SK-N-SH (cell line): Measurements from ENCODE around the gene NAALADL2. TPM values are rescaled to one million over a fixed set of nuclear protein-coding genes. Genes with fewer than 3 reads are reported as not detected.

Experiments used
- CTCF ChIA-PET: fragments of 300-600, 350-600 bp; formaldehyde crosslinking; extraction: SDS; loops from one replicate; lab custom pipeline; 2021; lab: Yijun Ruan, JAX
- POLR2A ChIA-PET: fragments of 350-600 bp; sonication (Branson Sonifier 250); formaldehyde crosslinking; extraction: SDS; loops from one replicate; lab custom pipeline; 2020; ENCODE audit warnings: antibody characterized with exemption, inconsistent platforms; lab: Yijun Ruan, JAX
- DNase-seq: peaks from one replicate; pipeline ENCODE4 v3.0.0; 2012
- H2AFZ ChIP-seq: fragments of 200-600 bp; sonication (generic); 2 replicates; pipeline ENCODE4 v1.8.1; 2016; ENCODE audit warnings: antibody characterized with exemption, mild to moderate bottlenecking, low read depth
- H3F3A ChIP-seq: fragments of 200-600 bp; sonication (generic); replicated peaks from 2 replicates; pipeline ENCODE3; 2016; ENCODE audit warnings: antibody characterized with exemption, mild to moderate bottlenecking; ENCODE audit not compliant: insufficient read depth
- H3K27ac ChIP-seq, 2 experiments: fragments of 200-500 bp in 1 of 2; fragments of 200-600 bp in 1 of 2; sonication (Bioruptor generic) in 1 of 2; sonication (generic), shearing (Covaris generic) in 1 of 2; 2 replicates each; pipeline versions ENCODE4 v1.5.1 to v1.6.1; 2014 to 2016; ENCODE audit warnings: low read depth in 2 of 2, inconsistent platforms in 1 of 2, low read length in 1 of 2, mild to moderate bottlenecking in 1 of 2, mixed read lengths in 1 of 2
- H3K27me3 ChIP-seq: fragments of 200-600 bp; sonication (generic), shearing (Covaris generic); 2 replicates; pipeline ENCODE4 v1.6.1; 2016; ENCODE audit warnings: mixed run types; ENCODE audit not compliant: insufficient read depth
- H3K36me3 ChIP-seq, 2 experiments: fragments of 200-500 bp in 1 of 2; fragments of 200-600 bp in 1 of 2; sonication (Bioruptor generic) in 1 of 2; sonication (generic) in 1 of 2; replicated peaks in 1 of 2; 2 replicates each; pipeline versions ENCODE3 to v1.5.1; 2014 to 2016; ENCODE audit warnings: low read length in 1 of 2, mild to moderate bottlenecking in 1 of 2; ENCODE audit not compliant: insufficient read depth in 2 of 2, control insufficient read depth in 1 of 2
- H3K4me1 ChIP-seq, 2 experiments: fragments of 200-500 bp in 1 of 2; fragments of 200-600 bp in 1 of 2; sonication (Bioruptor generic) in 1 of 2; sonication (generic), shearing (Covaris generic) in 1 of 2; 2 replicates each; pipeline versions ENCODE4 v1.5.1 to v1.6.1; 2014 to 2016; ENCODE audit warnings: low read depth in 1 of 2, low read length in 1 of 2, mixed run types in 1 of 2; ENCODE audit not compliant: insufficient read depth in 2 of 2, control insufficient read depth in 1 of 2
- H3K4me2 ChIP-seq: fragments of 200-600 bp; sonication (generic), shearing (Covaris generic); 2 replicates; pipeline ENCODE4 v1.6.1; 2017; ENCODE audit warnings: mixed run types
- H3K4me3 ChIP-seq, 2 experiments: fragments of 200-500 bp in 1 of 2; fragments of 200-600 bp in 1 of 2; sonication (Bioruptor generic) in 1 of 2; sonication (generic), shearing (Covaris generic) in 1 of 2; 2 replicates each; pipeline versions ENCODE4 v1.5.1 to v1.8.1; 2014 to 2016; ENCODE audit warnings: low read depth in 2 of 2, inconsistent platforms in 1 of 2, low read length in 1 of 2, mild to moderate bottlenecking in 1 of 2, mixed read lengths in 1 of 2, moderate library complexity in 1 of 2
- H3K79me2 ChIP-seq: fragments of 200-600 bp; sonication (generic); 2 replicates; pipeline ENCODE4 v1.8.1; 2017; ENCODE audit warnings: mild to moderate bottlenecking; ENCODE audit not compliant: insufficient read depth
- H3K9ac ChIP-seq: fragments of 200-600 bp; sonication (generic); 2 replicates; pipeline ENCODE4 v1.6.1; 2017; ENCODE audit warnings: mixed run types
- H3K9me2 ChIP-seq: fragments of 200-600 bp; sonication (generic); 2 replicates; pipeline ENCODE4 v1.6.1; 2017; ENCODE audit warnings: mixed run types
- H3K9me3 ChIP-seq: fragments of 200-600 bp; sonication (generic); 2 replicates; pipeline ENCODE4 v1.6.1; 2017; ENCODE audit warnings: mixed run types, mild to moderate bottlenecking, moderate library complexity
- H4K20me1 ChIP-seq: fragments of 200-600 bp; sonication (generic); 2 replicates; pipeline ENCODE4 v1.6.1; 2017; ENCODE audit warnings: mild to moderate bottlenecking, mixed run types; ENCODE audit not compliant: insufficient read depth
- FOSL2 ChIP-seq: IDR thresholded peaks from 2 replicates; pipeline ENCODE4 v1.4.0; 2012; ENCODE audit warnings: low read depth, mild to moderate bottlenecking, moderate library complexity, borderline replicate concordance
- FOXJ3 ChIP-seq: sonication (generic); formaldehyde crosslinking; IDR thresholded peaks from 2 replicates; pipeline ENCODE4 v1.5.1; 2020; ENCODE audit warnings: mild to moderate bottlenecking, missing genetic modification reagents
- GATA2 ChIP-seq: sonication (generic); formaldehyde crosslinking; IDR thresholded peaks from 2 replicates; pipeline ENCODE4 v1.5.0; 2020; ENCODE audit warnings: mild to moderate bottlenecking, missing genetic modification reagents
- IRF3 ChIP-seq: fragments of 150-350 bp; IDR thresholded peaks from 2 replicates; pipeline ENCODE4 v1.6.1; 2016; ENCODE audit warnings: mild to moderate bottlenecking, low read depth, low read length
- JUND ChIP-seq: IDR thresholded peaks from 2 replicates; pipeline ENCODE4 v1.4.0; 2012
- MAX ChIP-seq: IDR thresholded peaks from 2 replicates; pipeline ENCODE4 v1.4.0; 2012; ENCODE audit warnings: low read depth
- MEF2A ChIP-seq: IDR thresholded peaks from 2 replicates; pipeline ENCODE4 v1.4.0; 2012; ENCODE audit warnings: low read depth, borderline replicate concordance
- MXI1 ChIP-seq: IDR thresholded peaks from 2 replicates; pipeline ENCODE4 v1.6.1; 2012; ENCODE audit warnings: mild to moderate bottlenecking, low read depth, low read length, improper control_type of control experiment
- NFIC ChIP-seq: IDR thresholded peaks from 2 replicates; pipeline ENCODE4 v1.4.0; 2012; ENCODE audit warnings: borderline replicate concordance
- RCOR1 ChIP-seq: fragments of 150-350 bp; IDR thresholded peaks from 2 replicates; pipeline ENCODE4 v1.6.1; 2017; ENCODE audit warnings: antibody characterized with exemption, low read length
- REST ChIP-seq: IDR thresholded peaks from 2 replicates; pipeline ENCODE4 v1.6.1; 2012; ENCODE audit warnings: mild to moderate bottlenecking, low read depth, low read length, moderate library complexity
- RFX5 ChIP-seq: IDR thresholded peaks from 2 replicates; pipeline ENCODE4 v1.6.1; 2012; ENCODE audit warnings: mild to moderate bottlenecking, improper control_type of control experiment, low read length
- RXRA ChIP-seq: IDR thresholded peaks from 2 replicates; pipeline ENCODE4 v1.4.0; 2012; ENCODE audit warnings: low read depth, mild to moderate bottlenecking, borderline replicate concordance
- SIN3A ChIP-seq: IDR thresholded peaks from 2 replicates; pipeline ENCODE4 v1.6.1; 2012; ENCODE audit warnings: low read depth, mild to moderate bottlenecking, low read length, moderate library complexity, borderline replicate concordance
- SMC3 ChIP-seq: IDR thresholded peaks from 2 replicates; pipeline ENCODE4 v1.6.1; 2012; ENCODE audit warnings: low read depth, low read length, improper control_type of control experiment
- TAF1 ChIP-seq: IDR thresholded peaks from 2 replicates; pipeline ENCODE4 v1.6.1; 2012; ENCODE audit warnings: low read depth, mild to moderate bottlenecking, low read length, moderate library complexity, borderline replicate concordance
- TCF12 ChIP-seq: IDR thresholded peaks from 2 replicates; pipeline ENCODE4 v1.4.0; 2012
- YY1 ChIP-seq: IDR thresholded peaks from 2 replicates; pipeline ENCODE4 v1.4.0; 2012; ENCODE audit warnings: low read depth, mild to moderate bottlenecking
- WGBS: methylation state at CpG from one replicate; pipeline ENCODE4 v1.1.6; 2017; ENCODE audit warnings: low lambda C conversion rate; 5-methylcytosine and 5-hydroxymethylcytosine counted together
- polyA plus RNA-seq, 3 experiments: library from polyadenylated mRNA; depleted of rRNA; stranded (reverse); fragments of >200 nt; gene quantifications; 2 replicates each; pipeline ENCODE4 v1.2.3, GENCODE V29; 2012

NAALADL2 gene
- polyA plus RNA-seq, 1 of the 3 experiments (the other 2 are of a cell fraction) = 1.2 TPM

GRCh38 chr3:174883881-174884675, 24.9 kb downstream of the NAALADL2 start:
- Histone ChIP-seq H3K4me1 (no peaks in the 10 kb centered on the region), H3K4me3 (no peak overlapping the region), H3K36me3 (no peaks in the 10 kb centered on the region), H3K4me2 (no peak overlapping the region), H4K20me1 (no peaks in the 10 kb centered on the region), H3K27me3 (no peaks in the 10 kb centered on the region), H3K9me2 (no peaks in the 10 kb centered on the region), H3K27ac (no peak overlapping the region), H3F3A (no peaks in the 10 kb centered on the region), H3K9me3 (no peaks in the 10 kb centered on the region), H3K79me2 (no peaks in the 10 kb centered on the region; the same call in 1 of the 2 replicates), H3K9ac (no peak overlapping the region), H2AFZ (no peak overlapping the region)
- ChIA-PET POLR2A (no interaction called here), CTCF (no interaction called here)
- TF ChIP-seq NFIC = no peak
- TF ChIP-seq TAF1 = no peak
- TF ChIP-seq RXRA = no peak
- TF ChIP-seq MEF2A = no peak
- no peak for TF ChIP-seq RFX5
- TF ChIP-seq TCF12 = no peak
- no peak for TF ChIP-seq JUND
- no peak for TF ChIP-seq RCOR1
- no peak for TF ChIP-seq SIN3A
- no peak for TF ChIP-seq GATA2 (CRISPR knock-in tag)
- TF ChIP-seq SMC3 = no peak
- TF ChIP-seq FOSL2 = no peak
- no peak for TF ChIP-seq MAX
- no peak for TF ChIP-seq MXI1
- TF ChIP-seq YY1 = no peak
- DNase-seq = no peak
- WGBS = 76% methylated on average over 4 of the region's 6 CpGs

- H3K27ac ChIP-seq = no peak overlapping the region
- H3K79me2 ChIP-seq = no peaks in the 10 kb centered on the region; the same call in 1 of the 2 replicates
- ChIA-PET POLR2A (no interaction called here), CTCF (no interaction called here)
- no peaks in the 10 kb centered on the region for H3K9me3 ChIP-seq
- WGBS = 58% methylated on average over 7 of the region's 7 CpGs
- no peak overlapping the region for H3K4me2 ChIP-seq
- no peak overlapping the region for H2AFZ ChIP-seq
- H4K20me1 ChIP-seq = no peaks in the 10 kb centered on the region
- no peaks in the 10 kb centered on the region for H3K27me3 ChIP-seq
- H3K36me3 ChIP-seq = no peaks in the 10 kb centered on the region
- H3F3A ChIP-seq = no peaks in the 10 kb centered on the region
- DNase-seq = no peak
- no peak overlapping the region for H3K4me3 ChIP-seq
- H3K9me2 ChIP-seq = no peaks in the 10 kb centered on the region
- H3K4me1 ChIP-seq = no peaks in the 10 kb centered on the region
- TF ChIP-seq TCF12 (no peak), FOXJ3 (no peak), TAF1 (no peak), FOSL2 (no peak), REST (no peak), NFIC (no peak), IRF3 (no peak)
- H3K9ac ChIP-seq = no peak overlapping the region
Observed at GRCh38 chr3:174884776-174885568, 25.8 kb downstream of the NAALADL2 start.
